ENCODE results near the gene MX2.

- TF ChIP-seq POLR2A (IDR thresholded peaks at IDR 0.05; ENCODE audit: low read length) = no peak
- no peak for TF ChIP-seq GATA1 (IDR thresholded peaks at IDR 0.05; ENCODE audit: low read depth, low read length)
These were observed 5.6 kb downstream of the MX2 start for GRCh38 chr21:41367301-41367944.

All from erythroblast (primary cell).